Heart left ventricle (tissue), 13 donors: Measurements from ENCODE around the gene CRLF3.
"Not testable (repeated sequence)": the region's sequence is repeated elsewhere in the genome, so short reads cannot be mapped to it uniquely, and the experiment has no call there.

Experiments used
- POLR2A ChIP-seq, 2 donors: fragments of 450-650 bp; IDR thresholded peaks; one replicate each; pipeline ENCODE4 v1.6.1; 2017; ENCODE audit warnings: antibody characterized with exemption in 2 of 2, mild to moderate bottlenecking in 2 of 2, moderate library complexity in 2 of 2
- TF ChIP-seq, protein P1 (sequence below), 12 donors: fragments of 200-600 bp; sonication (generic) in 4 of 12; IDR thresholded peaks; one replicate each; pipeline versions ENCODE4 v1.5.0 to v1.8.0; 2018 to 2022; ENCODE audit warnings: antibody characterized with exemption in 12 of 12, mild to moderate bottlenecking in 5 of 12
- donor health status: ischemic (EF 13 %, LVEDD 7.1; RV severe dilation, severe dysfunction).
- donor health status: DM: no; HTN: yes; CAD: no.
- donor health status: DM: no; HTN: no; CAD: no.
- donor health status: ischemic (EF 25% LVEDD 6.9; RV normal size, moderate dysfunction).
- donor health status: ischemic (EF 25% LVEDD 5.7; RV mildly dilated, moderate dysfunction).
- donor health status: ischemic (EF 35%, LVEDD 5.7; RV mildly dilated, moderate dysfunction).
- donor health status: nonischemic (EF 11% LVEDD 7.7; RV severe dilation, severe dysfunction).
- donor health status: DM: yes; HTN: yes; CAD: no.
- donor health status: PGD.
- donor health status: ischemic (EF 29% LVEDD 5.4; RV normal size, mild dysfunction).
- donor health status: nonischemic (EF 23%, LVEDD 6.1; RV moderate dilation, normal function).

DNA sequence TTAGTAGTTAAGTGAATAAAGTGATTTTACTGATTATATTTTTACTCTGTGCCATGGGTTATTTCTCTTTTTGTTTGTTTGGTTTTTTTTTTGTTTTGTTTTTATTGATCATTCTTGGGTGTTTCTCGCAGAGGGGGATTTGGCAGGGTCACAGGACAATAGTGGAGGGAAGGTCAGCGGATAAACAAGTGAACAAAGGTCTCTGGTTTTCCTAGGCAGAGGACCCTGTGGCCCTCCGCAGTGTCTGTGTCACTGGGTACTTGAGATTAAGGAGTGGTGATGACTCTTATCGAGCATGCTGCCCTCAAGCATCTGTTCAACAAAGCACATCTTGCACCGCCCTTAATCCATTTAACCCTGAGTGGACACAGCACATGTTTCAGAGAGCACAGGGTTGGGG is 88.8 kb downstream of the CRLF3 start:
- TF ChIP-seq POLR2A (IDR thresholded peaks at IDR 0.05) = not testable (repeated sequence)
- TF ChIP-seq, protein P1, sequence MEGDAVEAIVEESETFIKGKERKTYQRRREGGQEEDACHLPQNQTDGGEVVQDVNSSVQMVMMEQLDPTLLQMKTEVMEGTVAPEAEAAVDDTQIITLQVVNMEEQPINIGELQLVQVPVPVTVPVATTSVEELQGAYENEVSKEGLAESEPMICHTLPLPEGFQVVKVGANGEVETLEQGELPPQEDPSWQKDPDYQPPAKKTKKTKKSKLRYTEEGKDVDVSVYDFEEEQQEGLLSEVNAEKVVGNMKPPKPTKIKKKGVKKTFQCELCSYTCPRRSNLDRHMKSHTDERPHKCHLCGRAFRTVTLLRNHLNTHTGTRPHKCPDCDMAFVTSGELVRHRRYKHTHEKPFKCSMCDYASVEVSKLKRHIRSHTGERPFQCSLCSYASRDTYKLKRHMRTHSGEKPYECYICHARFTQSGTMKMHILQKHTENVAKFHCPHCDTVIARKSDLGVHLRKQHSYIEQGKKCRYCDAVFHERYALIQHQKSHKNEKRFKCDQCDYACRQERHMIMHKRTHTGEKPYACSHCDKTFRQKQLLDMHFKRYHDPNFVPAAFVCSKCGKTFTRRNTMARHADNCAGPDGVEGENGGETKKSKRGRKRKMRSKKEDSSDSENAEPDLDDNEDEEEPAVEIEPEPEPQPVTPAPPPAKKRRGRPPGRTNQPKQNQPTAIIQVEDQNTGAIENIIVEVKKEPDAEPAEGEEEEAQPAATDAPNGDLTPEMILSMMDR (IDR thresholded peaks at IDR 0.05) = not testable (repeated sequence)
